Activated CD4-positive, CD25-positive, alpha-beta regulatory T cell treated with anti-CD3 and anti-CD28 coated beads, Interleukin-2, amount 50 U/mL, for 16 hours (primary cell): ENCODE measurements around the gene GPR35.

ENCODE experiments used
- DNase-seq: peaks from one replicate; pipeline ENCODE4 v3.0.0-alpha.2; 2020; ENCODE audit warnings: low read depth, low spot score

GPR35 gene

GRCh38 chr2:240624950-240625621 is at the start of gene GPR35:
Gene GPR35, plus strand, starts transcription at chr2:240625480. Its CDS starts 4,473 bp downstream, at chr2:240629953.
- DNase-seq, result peak; percentile 33

- DNase-seq, result no peak
These were observed 49.2 kb upstream of the GPR35 start for GRCh38 chr2:240576036-240576435.

DNA sequence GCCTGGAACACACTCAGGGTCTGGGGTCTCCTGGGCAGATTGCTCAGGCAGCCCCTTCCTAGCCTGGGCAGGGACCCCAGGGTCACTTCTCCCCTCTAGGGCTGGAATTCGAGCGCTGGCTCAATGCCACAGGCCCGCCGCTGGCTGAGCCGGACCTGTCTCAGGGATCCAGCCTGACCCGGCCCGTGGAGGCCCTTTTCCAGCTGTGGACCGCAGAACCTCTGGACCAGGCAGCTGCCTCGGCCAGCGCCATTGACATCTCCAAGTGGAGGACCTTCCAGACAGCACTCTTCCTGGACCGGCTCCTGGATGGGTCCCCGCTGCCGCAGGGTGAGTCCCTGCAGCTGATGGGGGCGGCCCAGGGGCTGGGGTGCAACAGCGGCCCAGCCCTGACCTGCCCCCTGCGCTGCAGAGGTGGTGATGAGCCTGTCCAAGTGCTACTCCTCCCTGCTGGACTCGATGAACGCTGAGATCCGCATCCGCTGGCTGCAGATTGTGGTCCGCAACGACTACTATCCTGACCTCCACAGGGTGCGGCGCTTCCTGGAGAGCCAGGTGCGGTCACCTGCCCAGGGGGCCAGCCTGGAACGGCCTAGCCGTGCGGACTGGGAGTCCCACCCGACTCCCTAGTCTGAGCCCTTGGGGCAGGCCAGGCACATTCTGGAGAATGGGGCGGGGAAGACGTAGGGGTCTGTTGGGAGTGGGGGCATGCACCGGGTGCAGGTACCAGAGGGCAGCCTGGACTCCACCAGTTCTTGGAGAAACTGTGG is 48.7 kb upstream of the GPR35 start:
- no peak for DNase-seq

DNA sequence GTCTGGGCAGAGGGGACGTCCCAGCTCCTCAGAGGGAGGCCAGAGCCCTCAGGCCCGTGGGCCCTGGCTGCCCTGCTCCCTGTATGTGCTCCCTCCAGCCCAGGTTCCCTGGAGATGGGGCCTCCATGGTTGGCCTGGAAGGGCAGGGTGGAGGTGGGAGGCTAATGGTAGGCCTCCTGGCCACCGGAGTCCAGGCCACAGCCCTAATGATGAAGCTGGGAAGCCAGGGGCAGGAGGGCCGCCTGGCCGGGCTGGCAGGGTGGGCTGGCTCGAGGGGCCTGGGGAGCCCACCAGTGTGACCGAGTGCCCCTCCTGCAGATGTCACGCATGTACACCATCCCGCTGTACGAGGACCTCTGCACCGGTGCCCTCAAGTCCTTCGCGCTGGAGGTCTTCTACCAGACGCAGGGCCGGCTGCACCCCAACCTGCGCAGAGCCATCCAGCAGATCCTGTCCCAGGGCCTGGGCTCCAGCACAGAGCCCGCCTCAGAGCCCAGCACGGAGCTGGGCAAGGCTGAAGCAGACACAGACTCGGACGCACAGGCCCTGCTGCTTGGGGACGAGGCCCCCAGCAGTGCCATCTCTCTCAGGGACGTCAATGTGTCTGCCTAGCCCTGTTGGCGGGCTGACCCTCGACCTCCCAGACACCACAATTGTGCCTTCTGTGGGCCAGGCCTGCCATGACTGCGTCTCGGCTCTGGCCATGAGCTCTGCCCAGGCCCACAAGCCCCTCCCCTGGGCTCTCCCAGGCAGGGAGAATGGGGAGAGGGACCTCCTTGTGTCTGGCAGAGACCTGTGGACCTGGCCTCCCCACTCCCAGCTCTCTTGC is 47.8 kb upstream of the GPR35 start:
- no peak for DNase-seq

GRCh38 chr2:240578110-240578450 is 47.2 kb upstream of the GPR35 start:
- no peak for DNase-seq

DNA sequence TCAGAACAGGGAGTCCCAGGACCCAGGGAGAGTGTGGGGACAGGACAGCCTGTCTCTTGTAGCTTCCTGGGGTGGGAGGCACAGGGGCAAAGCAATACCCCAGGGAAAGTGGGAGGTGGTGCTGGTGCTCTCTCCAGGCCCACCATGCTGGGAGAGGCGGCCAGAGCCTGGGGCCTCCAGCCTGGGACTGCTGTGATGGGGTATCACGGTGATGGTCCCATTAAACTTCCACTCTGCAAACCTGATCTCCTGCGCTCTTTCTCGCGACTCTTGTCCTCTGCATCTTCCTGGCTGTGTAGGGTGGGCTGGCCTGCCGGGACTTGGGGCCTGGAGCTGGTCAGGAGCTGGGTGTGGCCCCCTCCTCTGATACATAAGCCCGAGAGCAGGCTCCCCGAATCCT is 46.8 kb upstream of the GPR35 start:
- DNase-seq, result no peak

- no peak for DNase-seq
These were observed 46.1 kb upstream of the GPR35 start for GRCh38 chr2:240579071-240579762.

DNA sequence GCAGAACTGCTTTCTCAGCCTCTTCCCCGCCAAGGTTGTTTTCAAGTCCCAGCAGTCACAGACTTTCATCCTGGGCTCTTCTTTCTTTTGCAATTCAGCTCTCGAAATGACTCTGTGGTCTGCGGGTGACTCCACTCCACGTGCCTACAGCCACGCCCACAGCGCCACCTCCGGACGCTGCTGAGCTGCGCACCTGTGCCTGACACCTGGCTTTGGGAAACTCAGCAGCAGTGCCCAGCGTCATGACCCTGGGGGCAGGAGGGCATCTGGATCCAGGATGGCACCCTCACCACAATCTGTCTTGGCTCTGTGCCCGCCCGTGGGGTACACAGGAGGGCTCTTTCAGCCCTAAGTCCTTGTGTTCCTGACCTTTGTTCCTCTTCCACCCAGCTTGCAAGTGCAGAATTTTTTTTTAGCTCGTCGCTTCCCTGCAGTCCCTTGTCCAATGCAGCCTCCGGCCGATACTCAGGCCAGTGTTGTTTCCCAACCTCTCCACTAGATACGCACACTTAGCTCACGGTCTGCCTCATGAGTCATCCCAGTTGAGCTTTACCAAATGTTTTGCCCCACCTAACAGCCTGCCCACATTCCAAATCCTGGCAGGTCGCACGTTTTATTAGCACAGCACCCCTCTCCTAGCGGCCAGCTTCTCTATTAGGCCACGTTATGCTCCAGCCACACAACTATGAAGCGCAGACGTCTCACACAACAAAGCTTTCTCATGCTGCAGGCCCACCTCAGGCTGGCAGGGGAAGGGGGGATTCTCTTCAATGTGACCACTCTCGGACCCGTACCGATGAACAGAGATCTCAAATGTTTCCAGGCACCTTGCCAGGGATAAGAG is 45.3 kb upstream of the GPR35 start:
- peak; percentile 63 for DNase-seq

DNA sequence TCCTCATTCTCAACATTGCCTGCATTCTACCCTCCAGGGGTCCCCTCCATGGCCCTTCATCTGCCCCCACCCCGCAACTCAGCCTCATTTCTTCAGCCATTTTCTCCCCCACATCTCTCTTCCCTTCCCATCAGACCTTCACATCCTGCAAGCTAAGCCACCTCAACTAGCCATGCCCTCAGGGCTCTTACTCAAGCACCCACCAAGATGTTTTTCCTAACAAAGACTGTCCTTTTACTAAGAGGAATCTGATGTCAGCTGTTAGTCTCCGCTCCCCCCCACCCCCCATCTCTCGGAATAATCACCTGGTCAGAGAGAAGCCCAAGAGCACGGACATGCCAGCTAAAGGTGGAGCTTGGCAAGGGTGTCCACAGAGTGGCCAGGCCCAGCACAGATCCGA is 43.5 kb upstream of the GPR35 start:
- no peak for DNase-seq

- DNase-seq, result no peak
These were observed 42.5 kb upstream of the GPR35 start for GRCh38 chr2:240582781-240583180.

- DNase-seq, result no peak
These were observed 41.5 kb upstream of the GPR35 start for GRCh38 chr2:240583774-240584173.

GRCh38 chr2:240584486-240585031 is 40.7 kb upstream of the GPR35 start:
- no peak for DNase-seq

GRCh38 chr2:240585101-240585500 is 40.2 kb upstream of the GPR35 start:
- DNase-seq, result no peak

- no peak for DNase-seq
These were observed 39.5 kb upstream of the GPR35 start for GRCh38 chr2:240585681-240586197.

DNA sequence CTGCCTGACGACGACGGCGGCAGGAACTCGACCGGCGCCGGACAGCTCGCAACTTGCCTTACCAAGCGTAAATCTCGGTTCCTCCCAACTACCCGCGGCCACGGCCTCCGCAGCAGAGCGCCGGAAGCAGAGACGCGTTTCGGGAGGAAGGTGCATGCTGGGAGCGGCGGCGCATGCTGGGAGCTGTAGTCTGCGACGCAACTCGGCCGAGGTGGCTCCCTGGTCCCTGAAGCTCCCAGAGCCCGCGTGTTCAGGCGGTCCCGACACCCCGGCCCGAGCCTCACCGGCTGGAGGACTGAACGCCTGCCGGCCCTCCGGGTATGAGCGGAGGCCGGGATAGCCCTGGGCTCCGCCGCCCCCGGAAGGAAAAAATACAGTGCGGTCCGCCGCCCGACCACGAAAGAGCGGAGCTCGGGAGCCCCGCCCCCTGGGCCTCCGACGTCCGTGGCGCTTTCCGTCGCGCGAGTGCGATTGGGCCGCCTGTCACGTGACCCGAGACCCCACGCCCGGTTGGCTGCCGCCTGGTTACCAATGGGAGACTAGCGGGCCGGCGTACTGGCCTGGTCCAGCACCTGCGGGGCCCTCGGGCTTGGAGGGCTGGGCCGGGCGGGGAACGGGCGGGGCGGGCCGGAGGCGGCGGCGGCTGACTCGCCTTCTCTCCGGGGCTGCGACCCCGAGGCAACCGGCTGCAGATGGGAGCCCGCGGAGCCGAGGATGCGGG is 38.9 kb upstream of the GPR35 start, which contains the start of gene CAPN10:
CAPN10 (plus strand) TSS at position 537 of the 721 bp plus-strand sequence; CDS start at position 715, 178 bp downstream.
- DNase-seq, result peak; percentile 94

GRCh38 chr2:240586919-240587800 is 38.1 kb upstream of the GPR35 start:
- no peak for DNase-seq

GRCh38 chr2:240588006-240588655 is 37.1 kb upstream of the GPR35 start:
- no peak for DNase-seq

DNA sequence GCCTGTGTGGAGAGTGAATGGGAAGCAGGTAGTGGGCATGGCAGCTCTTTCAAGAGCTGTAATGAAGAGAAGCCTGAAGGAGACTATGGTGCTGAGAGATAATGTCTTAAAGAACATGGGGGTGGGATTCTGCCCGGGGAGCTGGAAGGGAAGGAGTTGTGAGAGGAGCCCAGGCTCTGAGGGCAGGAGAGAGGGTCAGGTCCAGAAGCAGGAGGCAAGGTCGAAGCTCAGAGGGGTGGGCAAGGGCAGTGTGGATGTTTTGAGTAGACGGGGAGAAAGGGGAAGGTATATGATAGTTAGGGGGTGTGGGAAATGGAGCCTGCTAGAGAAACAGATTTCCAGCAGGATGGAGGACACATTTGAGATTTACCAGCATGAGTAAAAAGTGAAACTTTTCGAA is 36.6 kb upstream of the GPR35 start:
- DNase-seq, result no peak
